Measurements from ENCODE around the gene RBBP8NL.
A peak's percentile ranks its signal among the peaks of the same experiment; 100 is the strongest.

The RBBP8NL gene

DNA sequence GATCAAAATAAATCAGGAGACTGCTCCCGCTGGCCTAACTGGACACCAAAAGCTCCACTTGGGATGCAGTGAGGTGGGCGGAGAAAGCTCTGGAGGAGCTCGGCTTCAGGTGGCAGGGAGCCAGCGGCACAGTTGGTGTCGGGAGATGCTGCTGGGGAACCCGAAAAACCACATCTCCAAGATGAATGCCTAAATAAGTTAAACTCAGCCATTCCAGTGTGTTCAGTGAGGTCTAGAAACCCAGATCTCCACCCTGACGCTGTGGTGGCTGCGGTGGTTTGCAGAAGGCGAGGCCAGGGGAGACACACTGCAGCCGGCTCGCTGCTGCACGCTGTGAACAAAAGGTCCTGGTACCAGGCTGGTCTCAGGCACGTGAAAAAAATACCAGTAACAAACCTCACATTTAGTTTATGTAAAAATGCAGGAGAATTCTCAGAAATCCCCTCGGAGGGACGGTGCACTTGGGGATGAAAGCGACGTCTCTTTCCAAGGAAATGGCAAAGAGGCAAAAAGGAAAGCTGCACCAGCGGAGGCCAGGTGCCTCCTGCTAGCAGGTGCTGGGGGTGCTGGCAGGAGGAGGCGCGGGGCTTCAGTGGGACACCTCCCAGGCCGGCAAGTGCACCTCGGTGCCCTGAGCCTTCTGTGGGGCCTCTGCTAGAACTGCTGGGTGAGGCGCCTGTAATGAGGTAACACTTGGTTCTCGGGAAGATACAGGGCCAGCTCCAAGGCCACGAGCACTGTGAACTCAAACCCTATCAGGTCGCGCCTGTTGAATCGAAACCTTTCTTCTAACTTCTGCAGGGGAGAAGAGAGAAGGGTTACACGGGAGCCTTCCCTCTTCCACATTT lies 36.8 kb downstream of the RBBP8NL start:
- no peak overlapping the region for H3K4me3 ChIP-seq (replicated peaks; ENCODE audit: low read depth, low read length)
- DNase-seq (ENCODE audit: low read depth): no peak
- TF ChIP-seq, protein P1, sequence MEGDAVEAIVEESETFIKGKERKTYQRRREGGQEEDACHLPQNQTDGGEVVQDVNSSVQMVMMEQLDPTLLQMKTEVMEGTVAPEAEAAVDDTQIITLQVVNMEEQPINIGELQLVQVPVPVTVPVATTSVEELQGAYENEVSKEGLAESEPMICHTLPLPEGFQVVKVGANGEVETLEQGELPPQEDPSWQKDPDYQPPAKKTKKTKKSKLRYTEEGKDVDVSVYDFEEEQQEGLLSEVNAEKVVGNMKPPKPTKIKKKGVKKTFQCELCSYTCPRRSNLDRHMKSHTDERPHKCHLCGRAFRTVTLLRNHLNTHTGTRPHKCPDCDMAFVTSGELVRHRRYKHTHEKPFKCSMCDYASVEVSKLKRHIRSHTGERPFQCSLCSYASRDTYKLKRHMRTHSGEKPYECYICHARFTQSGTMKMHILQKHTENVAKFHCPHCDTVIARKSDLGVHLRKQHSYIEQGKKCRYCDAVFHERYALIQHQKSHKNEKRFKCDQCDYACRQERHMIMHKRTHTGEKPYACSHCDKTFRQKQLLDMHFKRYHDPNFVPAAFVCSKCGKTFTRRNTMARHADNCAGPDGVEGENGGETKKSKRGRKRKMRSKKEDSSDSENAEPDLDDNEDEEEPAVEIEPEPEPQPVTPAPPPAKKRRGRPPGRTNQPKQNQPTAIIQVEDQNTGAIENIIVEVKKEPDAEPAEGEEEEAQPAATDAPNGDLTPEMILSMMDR (IDR thresholded peaks at IDR 0.05; ENCODE audit: low read length, missing control alignments): no peak

DNA sequence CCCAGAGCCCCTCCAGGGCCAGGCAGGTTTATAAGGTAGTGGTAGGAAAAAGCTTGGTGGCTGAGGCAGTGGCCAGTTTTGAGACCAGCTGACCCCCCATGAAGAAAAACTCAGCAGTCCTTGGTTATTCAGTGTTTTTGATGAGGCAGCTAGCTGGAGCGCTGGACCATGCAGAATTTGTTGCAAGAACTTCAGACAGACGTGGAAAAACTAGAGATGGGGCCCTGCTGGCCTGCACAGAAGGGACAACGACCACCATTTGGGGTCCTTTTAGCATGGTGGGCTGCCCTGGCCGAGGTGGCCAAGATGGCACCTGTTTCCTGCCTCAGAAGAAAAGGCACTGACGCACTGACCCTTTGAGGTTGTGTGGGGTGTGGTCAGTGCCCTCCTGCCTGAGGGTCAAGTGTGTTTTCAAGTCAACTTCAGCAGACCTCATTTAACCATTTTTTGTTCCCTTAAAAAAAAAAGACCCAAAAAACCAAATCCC lies 37.7 kb downstream of the RBBP8NL start:
- H3K4me3 ChIP-seq (replicated peaks; ENCODE audit: low read depth, low read length): no peak overlapping the region
- DNase-seq (ENCODE audit: low read depth): no peak
- TF ChIP-seq, protein P1 (IDR thresholded peaks at IDR 0.05; ENCODE audit: low read length, missing control alignments): no peak

DNA sequence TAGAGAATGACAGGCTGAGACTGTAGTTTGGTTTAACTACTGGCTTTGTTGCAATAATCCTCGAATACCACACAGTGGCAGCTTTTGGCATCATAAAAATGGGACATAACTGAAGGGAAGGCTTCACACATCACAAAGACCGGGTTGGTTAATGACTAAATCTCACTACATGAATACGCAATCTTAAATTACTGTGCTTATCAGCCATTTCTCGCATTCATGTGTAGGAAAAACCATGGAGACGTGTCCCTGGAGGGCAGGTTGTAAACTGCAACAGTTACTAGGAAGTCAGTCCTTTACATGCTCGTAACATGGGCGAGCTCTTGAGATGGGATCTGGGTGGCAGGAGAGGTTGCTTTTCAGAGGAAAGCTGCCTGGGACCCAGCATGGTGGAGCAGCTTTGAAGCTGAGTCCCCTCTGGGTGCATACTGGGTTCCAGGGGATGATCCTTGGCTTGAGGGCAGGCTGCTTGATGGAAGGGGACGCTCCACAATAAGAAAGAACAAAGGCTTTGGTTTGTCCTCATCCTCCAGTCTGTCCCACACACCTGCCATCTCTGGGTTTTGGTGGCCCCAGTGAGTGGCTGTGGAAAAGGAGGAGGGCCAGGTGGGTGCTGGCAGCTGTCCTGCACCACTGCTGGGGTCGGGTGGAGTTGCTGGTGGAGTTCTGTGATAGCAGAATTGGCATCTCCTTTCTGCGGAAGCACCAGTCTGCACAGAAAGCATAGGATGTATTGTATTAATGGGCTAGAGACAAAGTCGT lies 38.3 kb downstream of the RBBP8NL start:
- no peak for DNase-seq (ENCODE audit: low read depth)
- TF ChIP-seq, protein P1 (IDR thresholded peaks at IDR 0.05; ENCODE audit: low read length, missing control alignments): no peak
- H3K4me3 ChIP-seq (replicated peaks; ENCODE audit: low read depth, low read length): no peak overlapping the region

DNA sequence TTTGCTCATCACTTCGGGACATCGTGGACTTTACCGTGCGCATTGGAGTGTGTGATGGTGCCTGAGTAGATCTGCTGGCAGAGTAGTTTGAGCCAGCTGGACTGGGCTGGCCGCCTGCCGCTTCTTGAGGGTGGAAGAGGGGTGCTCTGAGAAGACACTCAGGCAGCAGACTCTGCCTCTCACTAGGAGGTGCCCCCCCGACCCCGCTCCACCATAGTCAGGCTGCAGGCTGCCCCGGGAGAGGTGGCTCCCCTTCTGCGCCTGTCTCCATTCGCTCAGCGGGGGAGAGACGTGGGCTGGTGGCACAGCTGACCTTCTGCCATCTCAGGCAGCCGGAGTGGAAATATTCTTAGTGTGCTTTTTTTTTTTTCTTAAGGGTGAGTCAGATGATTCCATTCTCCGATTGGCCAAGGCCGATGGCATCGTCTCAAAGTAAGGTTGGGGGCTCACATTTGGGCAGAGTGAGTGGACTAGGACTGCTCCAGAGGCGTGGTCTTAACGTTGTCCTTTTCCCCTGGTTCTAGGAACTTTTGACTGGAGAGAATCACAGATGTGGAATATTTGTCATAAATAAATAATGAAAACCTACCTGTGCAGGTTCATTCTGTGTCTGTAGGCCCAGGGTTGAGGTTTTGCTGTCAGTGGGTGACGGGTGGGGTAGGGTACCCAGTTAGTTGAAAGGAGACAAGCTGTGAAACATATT lies 39.3 kb downstream of the RBBP8NL start:
- no peak for DNase-seq (ENCODE audit: low read depth)
- peak overlapping the region; percentile 95 for H3K4me3 ChIP-seq (replicated peaks; ENCODE audit: low read depth, low read length)
- TF ChIP-seq, protein P1 (IDR thresholded peaks at IDR 0.05; ENCODE audit: low read length, missing control alignments): no peak

DNA sequence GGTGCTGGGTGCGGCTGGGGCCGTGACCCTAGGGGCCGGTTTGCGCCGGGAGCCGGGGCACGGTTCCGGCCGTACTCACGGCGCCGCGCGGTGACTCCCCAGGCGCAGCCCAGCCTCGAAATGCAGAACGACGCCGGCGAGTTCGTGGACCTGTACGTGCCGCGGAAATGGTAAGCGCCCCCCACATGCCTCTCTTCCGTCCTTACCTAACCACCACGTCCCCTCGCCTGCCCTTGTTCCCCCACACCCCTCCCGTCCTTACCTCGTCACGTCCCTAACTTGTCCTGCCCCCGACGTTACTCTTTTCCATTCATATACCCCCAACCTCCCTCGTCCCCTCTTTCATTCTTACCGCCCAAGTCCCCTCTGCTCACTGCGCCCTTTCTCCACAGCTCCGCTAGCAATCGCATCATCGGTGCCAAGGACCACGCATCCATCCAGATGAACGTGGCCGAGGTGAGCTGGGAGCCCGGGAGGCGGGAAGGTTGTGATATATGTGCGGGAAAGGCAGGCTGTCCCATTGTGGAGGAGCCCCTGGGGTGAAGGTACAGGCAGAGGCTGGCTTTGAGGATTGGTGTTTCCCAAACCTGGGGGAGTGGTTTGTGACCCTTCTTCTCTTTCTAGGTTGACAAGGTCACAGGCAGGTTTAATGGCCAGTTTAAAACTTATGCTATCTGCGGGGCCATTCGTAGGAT lies 40.0 kb downstream of the RBBP8NL start:
- TF ChIP-seq, protein P1 (IDR thresholded peaks at IDR 0.05; ENCODE audit: low read length, missing control alignments): no peak
- peak overlapping the region; percentile 95 for H3K4me3 ChIP-seq (replicated peaks; ENCODE audit: low read depth, low read length)
- no peak for DNase-seq (ENCODE audit: low read depth)
